ENCODE measurements around the gene SDSL. TPM values are rescaled to one million over a fixed set of nuclear protein-coding genes. Genes with fewer than 3 reads are reported as not detected.

Gene SDSL
- total RNA-seq (1 to 10 TPM; 4.2 to 9.5 (median 5.7) TPM), polyA plus RNA-seq (8.0 TPM)
- long read RNA-seq, donor 1, transcript SDSL-202 (8 exons, 1,449 nt) = major isoform, 11 of 12 reads
- long read RNA-seq, donor 1, partial matches to known transcripts = 1 of 12 reads
- long read RNA-seq, donor 1, other reads (novel, unspliced or antisense) = 0 of 12 reads
- long read RNA-seq, donor 2, transcript SDSL-202 (8 exons, 1,449 nt) = major isoform, 5 of 7 reads
- long read RNA-seq, donor 2, partial matches to known transcripts = 0 of 7 reads
- long read RNA-seq, donor 2, other reads (novel, unspliced or antisense) = 2 of 7 reads
- long read RNA-seq, donor 3, transcript SDSL-202 (8 exons, 1,449 nt) = major isoform, 13 of 13 reads
- long read RNA-seq, donor 3, partial matches to known transcripts = 0 of 13 reads
- long read RNA-seq, donor 3, other reads (novel, unspliced or antisense) = 0 of 13 reads
- long read RNA-seq, donor 4, transcript SDSL-202 (8 exons, 1,449 nt) = major isoform, 9 of 11 reads
- long read RNA-seq, donor 4, partial matches to known transcripts = 1 of 11 reads
- long read RNA-seq, donor 4, other reads (novel, unspliced or antisense) = 1 of 11 reads

GRCh38 chr12:113422030-113422885, at the start of gene SDSL:
SDSL (plus strand) TSS chr12:113422380; CDS start chr12:113427983, 5,603 bp downstream.
- Histone ChIP-seq H3K4me3 (ENCODE audit: low read length) (peak within 1 kb of the TSS; percentile 45), H3K4me1 (ENCODE audit: control insufficient read depth, insufficient read depth, low read length) (no peaks in the 10 kb centered on the region), H3K27ac (ENCODE audit: low read length) (no peak within 1 kb of the TSS), H3K9me3 (ENCODE audit: control insufficient read depth, low read length) (no peaks in the 10 kb centered on the region), H3K27me3 (ENCODE audit: control insufficient read depth, insufficient read depth) (no peaks in the 10 kb centered on the region)
- intact Hi-C loops (cut with DNase I) = loop anchor here (5.0 to 10.0 kb wide), 3 partner anchors 107 to 227 kb away; no protein-coding TSS in a partner anchor
- DNase-seq (peak; percentile 69 to 87 (median 83)), ATAC-seq (peak; percentile 91 to 92)
- WGBS = 8% methylated on average over 13 of the region's 13 CpGs

DNA sequence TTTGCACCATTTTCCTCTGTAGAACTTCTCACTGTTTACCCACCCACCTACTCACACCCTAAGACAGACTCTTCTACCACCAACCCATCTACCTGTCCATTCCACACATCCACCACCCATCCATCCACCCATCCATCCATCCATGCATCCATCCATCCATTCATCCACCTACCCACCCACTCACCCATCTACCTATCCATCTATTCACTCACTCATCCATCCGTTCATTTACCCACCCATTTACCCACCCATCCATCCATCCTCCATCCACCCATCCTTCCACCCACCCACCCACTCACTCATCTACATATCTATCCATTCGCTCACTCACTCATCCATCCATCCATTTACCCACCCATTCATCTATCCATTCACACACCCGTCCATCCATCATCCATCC, 48.7 kb upstream of the SDSL start:
- 96% methylated on average over 3 of the region's 3 CpGs for WGBS
- no peak for DNase-seq
- H3K4me1 ChIP-seq (ENCODE audit: control insufficient read depth, insufficient read depth, low read length) = no peaks in the 10 kb centered on the region
- intact Hi-C loops (cut with DNase I) = no loop called here
- H3K4me3 ChIP-seq (ENCODE audit: low read length) = no peak overlapping the region
- no peak for ATAC-seq
- H3K27me3 ChIP-seq (ENCODE audit: control insufficient read depth, insufficient read depth) = no peaks in the 10 kb centered on the region
- H3K9me3 ChIP-seq (ENCODE audit: control insufficient read depth, low read length) = no peaks in the 10 kb centered on the region
- no peak overlapping the region for H3K27ac ChIP-seq (ENCODE audit: low read length)

GRCh38 chr12:113373969-113374368, 48.2 kb upstream of the SDSL start:
- intact Hi-C loops (cut with DNase I) = no loop called here
- H3K9me3 ChIP-seq (ENCODE audit: control insufficient read depth, low read length) = no peaks in the 10 kb centered on the region
- DNase-seq (no peak), ATAC-seq (no peak)
- H3K27ac ChIP-seq (ENCODE audit: low read length) = no peak overlapping the region
- no peak overlapping the region for H3K4me3 ChIP-seq (ENCODE audit: low read length)
- 91% methylated on average over 3 of the region's 3 CpGs for WGBS
- H3K4me1 ChIP-seq (ENCODE audit: control insufficient read depth, insufficient read depth, low read length) = no peaks in the 10 kb centered on the region
- no peaks in the 10 kb centered on the region for H3K27me3 ChIP-seq (ENCODE audit: control insufficient read depth, insufficient read depth)

- no peak for DNase-seq
- H3K4me1 ChIP-seq (ENCODE audit: control insufficient read depth, insufficient read depth, low read length) = no peaks in the 10 kb centered on the region
- no peak overlapping the region for H3K27ac ChIP-seq (ENCODE audit: low read length)
- intact Hi-C loops (cut with DNase I) = no loop called here
- 88% methylated on average over 4 of the region's 4 CpGs for WGBS
- H3K27me3 ChIP-seq (ENCODE audit: control insufficient read depth, insufficient read depth) = no peaks in the 10 kb centered on the region
- ATAC-seq = no peak
- H3K4me3 ChIP-seq (ENCODE audit: low read length) = no peak overlapping the region
- no peaks in the 10 kb centered on the region for H3K9me3 ChIP-seq (ENCODE audit: control insufficient read depth, low read length)
These were observed 47.3 kb upstream of the SDSL start for GRCh38 chr12:113374823-113375428.

- 88% methylated on average over 3 of the region's 3 CpGs for WGBS
- no peaks in the 10 kb centered on the region for H3K4me1 ChIP-seq (ENCODE audit: control insufficient read depth, insufficient read depth, low read length)
- H3K4me3 ChIP-seq (ENCODE audit: low read length) = no peak overlapping the region
- no peaks in the 10 kb centered on the region for H3K9me3 ChIP-seq (ENCODE audit: control insufficient read depth, low read length)
- no peak for ATAC-seq
- intact Hi-C loops (cut with DNase I) = no loop called here
- H3K27ac ChIP-seq (ENCODE audit: low read length) = no peak overlapping the region
- no peak for DNase-seq
- no peaks in the 10 kb centered on the region for H3K27me3 ChIP-seq (ENCODE audit: control insufficient read depth, insufficient read depth)
These were observed 43.9 kb upstream of the SDSL start for GRCh38 chr12:113378291-113378690.

DNA sequence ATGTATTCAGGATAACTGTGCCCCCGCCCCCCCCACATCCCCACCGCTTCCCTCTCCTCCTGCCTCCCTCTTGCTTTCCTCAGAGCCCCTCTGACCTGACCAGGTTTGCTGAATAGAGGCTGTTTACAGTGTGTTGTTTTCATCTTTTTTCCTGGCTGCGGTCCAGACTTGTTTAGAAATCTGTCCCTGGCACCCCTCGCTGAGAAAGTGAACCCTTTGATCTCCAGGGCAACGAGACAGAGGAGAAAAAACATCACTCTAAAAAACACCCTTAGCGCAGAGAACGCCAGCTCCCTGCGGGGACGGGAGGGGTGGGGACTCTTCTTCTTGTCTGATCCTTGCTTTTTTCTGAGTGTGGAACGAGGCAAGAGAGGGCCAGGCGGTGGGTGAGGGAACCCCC, 41.0 kb upstream of the SDSL start:
- Histone ChIP-seq H3K9me3 (ENCODE audit: control insufficient read depth, low read length) (no peaks in the 10 kb centered on the region), H3K4me3 (ENCODE audit: low read length) (no peak overlapping the region), H3K27ac (ENCODE audit: low read length) (no peak overlapping the region), H3K4me1 (ENCODE audit: control insufficient read depth, insufficient read depth, low read length) (no peaks in the 10 kb centered on the region), H3K27me3 (ENCODE audit: control insufficient read depth, insufficient read depth) (no peaks in the 10 kb centered on the region)
- WGBS = 78% methylated on average over 11 of the region's 11 CpGs
- DNase-seq = no peak
- intact Hi-C loops (cut with DNase I) = no loop called here
- no peak for ATAC-seq

GRCh38 chr12:113382206-113382605, 40.0 kb upstream of the SDSL start:
- H3K9me3 ChIP-seq (ENCODE audit: control insufficient read depth, low read length) = no peaks in the 10 kb centered on the region
- H3K4me1 ChIP-seq (ENCODE audit: control insufficient read depth, insufficient read depth, low read length) = no peaks in the 10 kb centered on the region
- intact Hi-C loops (cut with DNase I) = no loop called here
- no peak overlapping the region for H3K4me3 ChIP-seq (ENCODE audit: low read length)
- WGBS = 97% methylated on average over 4 of the region's 4 CpGs
- H3K27ac ChIP-seq (ENCODE audit: low read length) = no peak overlapping the region
- DNase-seq (no peak), ATAC-seq (no peak)
- H3K27me3 ChIP-seq (ENCODE audit: control insufficient read depth, insufficient read depth) = no peaks in the 10 kb centered on the region

DNA sequence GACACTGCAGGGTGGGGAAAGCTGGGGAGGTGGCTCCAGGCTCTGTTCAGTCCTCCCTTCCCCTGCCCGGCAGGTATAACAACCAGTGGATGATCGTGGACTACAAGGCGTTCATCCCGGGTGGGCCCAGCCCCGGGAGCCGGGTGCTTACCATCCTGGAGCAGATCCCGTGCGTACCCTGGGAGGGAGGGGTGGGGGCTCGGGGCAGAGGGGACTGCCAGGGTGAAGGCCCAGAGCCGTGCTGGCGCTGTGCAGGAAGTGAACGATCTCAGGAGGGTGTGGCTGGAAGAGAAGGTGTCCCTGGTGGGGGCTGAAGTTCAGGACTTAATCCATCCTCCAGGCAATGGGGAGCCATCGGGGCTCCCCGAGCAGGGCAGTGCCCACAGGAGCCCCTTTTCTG, 37.4 kb upstream of the SDSL start:
- Histone ChIP-seq H3K27me3 (ENCODE audit: control insufficient read depth, insufficient read depth) (no peaks in the 10 kb centered on the region), H3K9me3 (ENCODE audit: control insufficient read depth, low read length) (no peaks in the 10 kb centered on the region), H3K27ac (ENCODE audit: low read length) (no peak overlapping the region), H3K4me1 (ENCODE audit: control insufficient read depth, insufficient read depth, low read length) (no peaks in the 10 kb centered on the region), H3K4me3 (ENCODE audit: low read length) (no peak overlapping the region)
- DNase-seq (no peak), ATAC-seq (no peak)
- intact Hi-C loops (cut with DNase I) = no loop called here
- 89% methylated on average over 14 of the region's 14 CpGs for WGBS

- Histone ChIP-seq H3K27ac (ENCODE audit: low read length) (no peak overlapping the region), H3K4me3 (ENCODE audit: low read length) (no peak overlapping the region), H3K9me3 (ENCODE audit: control insufficient read depth, low read length) (no peaks in the 10 kb centered on the region), H3K4me1 (ENCODE audit: control insufficient read depth, insufficient read depth, low read length) (no peaks in the 10 kb centered on the region), H3K27me3 (ENCODE audit: control insufficient read depth, insufficient read depth) (no peaks in the 10 kb centered on the region)
- intact Hi-C loops (cut with DNase I) = no loop called here
- ATAC-seq = no peak
- DNase-seq = no peak
- WGBS = 93% methylated on average over 6 of the region's 6 CpGs
These were observed 36.8 kb upstream of the SDSL start for GRCh38 chr12:113385282-113385882.

GRCh38 chr12:113386866-113387566, 35.2 kb upstream of the SDSL start:
- Histone ChIP-seq H3K9me3 (ENCODE audit: control insufficient read depth, low read length) (no peaks in the 10 kb centered on the region), H3K27ac (ENCODE audit: low read length) (no peak overlapping the region), H3K27me3 (ENCODE audit: control insufficient read depth, insufficient read depth) (no peaks in the 10 kb centered on the region), H3K4me3 (ENCODE audit: low read length) (no peak overlapping the region), H3K4me1 (ENCODE audit: control insufficient read depth, insufficient read depth, low read length) (no peaks in the 10 kb centered on the region)
- WGBS = 95% methylated on average over 12 of the region's 12 CpGs
- DNase-seq (no peak), ATAC-seq (no peak)
- intact Hi-C loops (cut with DNase I) = no loop called here
